Mucosa of rectum (tissue), 2 donors: ENCODE measurements around the gene CCDC71.

Source experiments
- H3K27ac ChIP-seq, 2 donors: one replicate each; pipeline ENCODE4 v1.7.0; 2013; ENCODE audit warnings: inconsistent platforms in 2 of 2, low read depth in 2 of 2, low read length in 2 of 2
- H3K27me3 ChIP-seq, 2 donors: one replicate each; pipeline ENCODE4 v1.7.0; 2013; ENCODE audit warnings: low read length in 2 of 2; ENCODE audit not compliant: control insufficient read depth in 2 of 2, insufficient read depth in 2 of 2
- H3K36me3 ChIP-seq, 2 donors: one replicate each; pipeline ENCODE4 v1.7.0; 2013; ENCODE audit warnings: low read length in 2 of 2; ENCODE audit not compliant: control insufficient read depth in 2 of 2, insufficient read depth in 2 of 2
- H3K4me1 ChIP-seq, 2 donors: one replicate each; pipeline ENCODE4 v1.7.0; 2013; ENCODE audit warnings: low read length in 2 of 2, mild to moderate bottlenecking in 1 of 2; ENCODE audit not compliant: control insufficient read depth in 2 of 2, insufficient read depth in 2 of 2
- H3K4me3 ChIP-seq, 2 donors: one replicate each; pipeline ENCODE4 v1.7.0; 2013; ENCODE audit warnings: low read length in 2 of 2
- H3K9ac ChIP-seq, 2 donors: one replicate each; pipeline ENCODE4 v1.7.0; 2013; ENCODE audit warnings: low read length in 2 of 2, low read depth in 1 of 2, mild to moderate bottlenecking in 1 of 2
- H3K9me3 ChIP-seq, 2 donors: one replicate each; pipeline ENCODE4 v1.7.0; 2013; ENCODE audit warnings: low read length in 2 of 2; ENCODE audit not compliant: control insufficient read depth in 2 of 2
- donor health status: healthy.
- donor health status: Normal muscosa, but diverticular disease.

Gene CCDC71

GRCh38 chr3:49158103-49158709, 7.9 kb downstream of the CCDC71 start:
- Histone ChIP-seq H3K9me3 (no peaks in the 10 kb centered on the region), H3K4me3 (no peak overlapping the region), H3K27me3 (no peaks in the 10 kb centered on the region), H3K9ac (no peak overlapping the region), H3K4me1 (peaks cover 0 to 2% of the 10 kb centered on the region in 2 donors), H3K36me3 (peaks cover 6 to 7% of the 10 kb centered on the region in 2 donors), H3K27ac (no peak overlapping the region)

- Histone ChIP-seq H3K9ac (no peak overlapping the region), H3K27ac (no peak overlapping the region), H3K9me3 (no peaks in the 10 kb centered on the region), H3K27me3 (no peaks in the 10 kb centered on the region), H3K4me3 (no peak overlapping the region), H3K4me1 (no peaks in the 10 kb centered on the region), H3K36me3 (no peaks in the 10 kb centered on the region)
Observed at GRCh38 chr3:49157289-49157688, 8.8 kb downstream of the CCDC71 start.

GRCh38 chr3:49153349-49153912, 12.7 kb downstream of the CCDC71 start:
- Histone ChIP-seq H3K9ac (no peak overlapping the region), H3K36me3 (no peaks in the 10 kb centered on the region), H3K9me3 (no peaks in the 10 kb centered on the region), H3K27me3 (no peaks in the 10 kb centered on the region), H3K27ac (no peak overlapping the region), H3K4me1 (no peaks in the 10 kb centered on the region), H3K4me3 (no peak overlapping the region)

- Histone ChIP-seq H3K4me3 (no peak overlapping the region), H3K27ac (no peak overlapping the region), H3K4me1 (no peaks in the 10 kb centered on the region), H3K9me3 (no peaks in the 10 kb centered on the region), H3K36me3 (no peaks in the 10 kb centered on the region), H3K9ac (no peak overlapping the region), H3K27me3 (no peaks in the 10 kb centered on the region)
Observed at GRCh38 chr3:49151610-49152009, 14.5 kb downstream of the CCDC71 start.

GRCh38 chr3:49148159-49148558, 18.0 kb downstream of the CCDC71 start:
- H3K9ac ChIP-seq, result no peak overlapping the region
- H3K4me3 ChIP-seq, result no peak overlapping the region
- H3K27ac ChIP-seq, result no peak overlapping the region
- no peaks in the 10 kb centered on the region for H3K36me3 ChIP-seq
- no peaks in the 10 kb centered on the region for H3K27me3 ChIP-seq
- H3K4me1 ChIP-seq, result no peaks in the 10 kb centered on the region
- no peaks in the 10 kb centered on the region for H3K9me3 ChIP-seq

GRCh38 chr3:49140080-49140479, 26.1 kb downstream of the CCDC71 start:
- Histone ChIP-seq H3K9ac (no peak overlapping the region), H3K27me3 (no peaks in the 10 kb centered on the region), H3K4me3 (no peak overlapping the region), H3K4me1 (no peaks in the 10 kb centered on the region), H3K36me3 (no peaks in the 10 kb centered on the region), H3K27ac (no peak overlapping the region), H3K9me3 (no peaks in the 10 kb centered on the region)

- Histone ChIP-seq H3K27me3 (no peaks in the 10 kb centered on the region), H3K4me1 (peaks cover 16 to 17% of the 10 kb centered on the region in 2 donors), H3K36me3 (no peaks in the 10 kb centered on the region), H3K9ac (no peak overlapping the region), H3K4me3 (no peak overlapping the region), H3K9me3 (no peaks in the 10 kb centered on the region), H3K27ac (no peak overlapping the region)
Observed at GRCh38 chr3:49135499-49135898, 30.6 kb downstream of the CCDC71 start.

- H3K4me1 ChIP-seq, result peaks cover 17 to 18% of the 10 kb centered on the region in 2 donors
- no peak overlapping the region for H3K4me3 ChIP-seq
- H3K27me3 ChIP-seq, result no peaks in the 10 kb centered on the region
- no peak overlapping the region for H3K9ac ChIP-seq
- no peaks in the 10 kb centered on the region for H3K36me3 ChIP-seq
- H3K9me3 ChIP-seq, result no peaks in the 10 kb centered on the region
- no peak overlapping the region for H3K27ac ChIP-seq
Observed at GRCh38 chr3:49134471-49135265, 31.5 kb downstream of the CCDC71 start.

- Histone ChIP-seq H3K9me3 (no peaks in the 10 kb centered on the region), H3K27ac (peak overlapping the region; percentile 71 to 76), H3K4me3 (peak overlapping the region; percentile 79 to 81), H3K4me1 (peaks cover 17 to 18% of the 10 kb centered on the region in 2 donors), H3K27me3 (no peaks in the 10 kb centered on the region), H3K9ac (peak overlapping the region; percentile 66 to 76), H3K36me3 (peaks cover 0 to 6% of the 10 kb centered on the region in 2 donors)
Observed at GRCh38 chr3:49133226-49133951, 32.7 kb downstream of the CCDC71 start.
